ENCODE results near the gene HDLBP. TPM values are rescaled to one million over a fixed set of nuclear protein-coding genes. Genes with fewer than 3 reads are reported as not detected.
A peak's percentile ranks its signal among the peaks of the same experiment; 100 is the strongest.

Gene HDLBP
- total RNA-seq, 1 donor from 2014 or later, result 989 TPM

GRCh38 chr2:241314226-241315092 is 1.0 kb downstream of the HDLBP start:
- Mint-ChIP-seq H3K36me3 (ENCODE audit: low read depth) (peaks cover 2% of the 10 kb centered on the region), H3K27me3 (ENCODE audit: low read depth) (no peaks in the 10 kb centered on the region), H3K9me3 (ENCODE audit: low read depth) (no peaks in the 10 kb centered on the region), H3K27ac (ENCODE audit: unreplicated experiment) (peak overlapping the region; percentile 100), H3K4me3 (ENCODE audit: unreplicated experiment) (peak overlapping the region; percentile 100), H3K4me1 (ENCODE audit: low read depth) (peaks cover 71% of the 10 kb centered on the region)
- no peak for DNase-seq (ENCODE audit: low spot score)
- no peak for TF ChIP-seq CTCF (IDR thresholded peaks at IDR 0.05)

GRCh38 chr2:241313543-241314095 is 1.9 kb downstream of the HDLBP start:
- Mint-ChIP-seq H3K27ac (ENCODE audit: unreplicated experiment) (peak overlapping the region; percentile 100), H3K27me3 (ENCODE audit: low read depth) (no peaks in the 10 kb centered on the region), H3K4me3 (ENCODE audit: unreplicated experiment) (peak overlapping the region; percentile 100), H3K9me3 (ENCODE audit: low read depth) (no peaks in the 10 kb centered on the region), H3K36me3 (ENCODE audit: low read depth) (peaks cover 2% of the 10 kb centered on the region), H3K4me1 (ENCODE audit: low read depth) (peaks cover 72% of the 10 kb centered on the region)
- no peak for DNase-seq (ENCODE audit: low spot score)
- TF ChIP-seq CTCF (IDR thresholded peaks at IDR 0.05), result no peak

- H3K4me3 Mint-ChIP-seq (ENCODE audit: unreplicated experiment), result no peak overlapping the region
- H3K9me3 Mint-ChIP-seq (ENCODE audit: low read depth), result no peaks in the 10 kb centered on the region
- DNase-seq (ENCODE audit: low spot score), result no peak
- no peaks in the 10 kb centered on the region for H3K27me3 Mint-ChIP-seq (ENCODE audit: low read depth)
- peak overlapping the region; percentile 60 for H3K27ac Mint-ChIP-seq (ENCODE audit: unreplicated experiment)
- TF ChIP-seq CTCF (IDR thresholded peaks at IDR 0.05), result no peak
- H3K4me1 Mint-ChIP-seq (ENCODE audit: low read depth), result peaks cover 68% of the 10 kb centered on the region
- no peaks in the 10 kb centered on the region for H3K36me3 Mint-ChIP-seq (ENCODE audit: low read depth)
Observed at GRCh38 chr2:241312082-241312481, 3.4 kb downstream of the HDLBP start.

- Mint-ChIP-seq H3K36me3 (ENCODE audit: low read depth) (no peaks in the 10 kb centered on the region), H3K9me3 (ENCODE audit: low read depth) (no peaks in the 10 kb centered on the region), H3K4me3 (ENCODE audit: unreplicated experiment) (no peak overlapping the region), H3K27me3 (ENCODE audit: low read depth) (no peaks in the 10 kb centered on the region), H3K27ac (ENCODE audit: unreplicated experiment) (no peak overlapping the region), H3K4me1 (ENCODE audit: low read depth) (peaks cover 64% of the 10 kb centered on the region)
- DNase-seq (ENCODE audit: low spot score), result no peak
- peak; percentile 28 for TF ChIP-seq CTCF (IDR thresholded peaks at IDR 0.05)
Observed at GRCh38 chr2:241310917-241311566, 4.4 kb downstream of the HDLBP start.

- H3K27ac Mint-ChIP-seq (ENCODE audit: unreplicated experiment), result peak overlapping the region; percentile 83
- no peak overlapping the region for H3K4me3 Mint-ChIP-seq (ENCODE audit: unreplicated experiment)
- no peaks in the 10 kb centered on the region for H3K27me3 Mint-ChIP-seq (ENCODE audit: low read depth)
Observed at GRCh38 chr2:241309684-241310117, 5.8 kb downstream of the HDLBP start.

More at GRCh38 chr2:241309684-241310117, 5.8 kb downstream of the HDLBP start:
- no peaks in the 10 kb centered on the region for H3K9me3 Mint-ChIP-seq (ENCODE audit: low read depth)
- DNase-seq (ENCODE audit: low spot score), result no peak
- no peaks in the 10 kb centered on the region for H3K36me3 Mint-ChIP-seq (ENCODE audit: low read depth)
- peaks cover 68% of the 10 kb centered on the region for H3K4me1 Mint-ChIP-seq (ENCODE audit: low read depth)
- no peak for TF ChIP-seq CTCF (IDR thresholded peaks at IDR 0.05)

All from chondrocyte (in vitro differentiated cells).